Caco-2 (cell line): ENCODE data around the gene ABLIM2. TPM values are rescaled to one million over a fixed set of nuclear protein-coding genes. Genes with fewer than 3 reads are reported as not detected.
"Not testable (repeated sequence)": the region's sequence is repeated elsewhere in the genome, so short reads cannot be mapped to it uniquely, and the experiment has no call there.

Experiments
- BruUV-seq: library from RNA; stranded (reverse); fragments of 400-500 nt; replicated peaks from 2 replicates; lab custom pipeline; 2021; lab: Mats Ljungman, UMichigan
- CTCF ChIA-PET: fragments of 300-600 bp; sonication (Branson Sonifier 250); formaldehyde crosslinking; loops from one replicate; lab custom pipeline; 2022; ENCODE audit warnings: antibody characterized with exemption; lab: Charles Lee
- POLR2A ChIA-PET: fragments of 300-600 bp; sonication (Branson Sonifier 250); formaldehyde crosslinking; loops from one replicate; lab custom pipeline; 2022; ENCODE audit warnings: antibody characterized with exemption; lab: Charles Lee
- DNase-seq, 2 experiments: peaks; one replicate each; pipeline versions ENCODE4 v3.0.0 to v3.0.0-alpha.2; 2020 to 2022
- H3K27me3 ChIP-seq: replicated peaks from 2 replicates; pipeline ENCODE4 v1.6.0; 2011; ENCODE audit warnings: low read length; ENCODE audit not compliant: control insufficient read depth, insufficient read depth
- H3K36me3 ChIP-seq: 2 replicates; pipeline ENCODE4 v1.5.1; 2011; ENCODE audit warnings: low read length; ENCODE audit not compliant: control insufficient read depth, insufficient read depth
- H3K4me1 ChIP-seq: fragments of 250-450 bp; sonication (Bioruptor Pico); 2 replicates; pipeline ENCODE4 v1.5.1; 2020; ENCODE audit warnings: mild to moderate bottlenecking
- H3K4me3 ChIP-seq: 2 replicates; pipeline ENCODE4 v1.5.1; 2011; ENCODE audit warnings: low read depth, mild to moderate bottlenecking, control low read depth, low read length
- H3K9me3 ChIP-seq: fragments of 250-450 bp; sonication (Bioruptor Pico); 2 replicates; pipeline ENCODE4 v1.5.1; 2020; ENCODE audit warnings: mild to moderate bottlenecking, moderate library complexity
- H3K27ac Mint-ChIP-seq: one replicate; pipeline ENCODE4 v1.8.0; 2022; ENCODE audit warnings: mixed read lengths; ENCODE audit not compliant: unreplicated experiment
- H3K27me3 Mint-ChIP-seq: one replicate; pipeline ENCODE4 v1.8.0; 2022; ENCODE audit warnings: mixed read lengths; ENCODE audit not compliant: insufficient read depth, unreplicated experiment
- H3K36me3 Mint-ChIP-seq: one replicate; pipeline ENCODE4 v1.8.0; 2022; ENCODE audit warnings: mild to moderate bottlenecking, mixed read lengths; ENCODE audit not compliant: insufficient read depth, unreplicated experiment
- H3K4me1 Mint-ChIP-seq: one replicate; pipeline ENCODE4 v1.8.0; 2022; ENCODE audit warnings: low read depth, mixed read lengths; ENCODE audit not compliant: unreplicated experiment
- H3K4me3 Mint-ChIP-seq: one replicate; pipeline ENCODE4 v1.8.0; 2022; ENCODE audit warnings: mild to moderate bottlenecking, moderate library complexity, mixed read lengths; ENCODE audit not compliant: unreplicated experiment
- H3K9me3 Mint-ChIP-seq: one replicate; pipeline ENCODE4 v1.8.0; 2022; ENCODE audit warnings: mixed read lengths; ENCODE audit not compliant: unreplicated experiment
- intact Hi-C: fragments of 100-400 bp; cut with micrococcal nuclease; formaldehyde crosslinking; loops from one replicate; pipeline ENCODE4 v1.10.0; 2022; ENCODE audit not compliant: unreplicated experiment
- total RNA-seq: library from RNA; stranded (reverse); gene quantifications from 2 replicates; pipeline ENCODE4 v1.2.3, GENCODE V29; 2022
- TF ChIP-seq, protein P1 (sequence below), 2 experiments: fragments of 200-600 bp in 1 of 2; IDR thresholded peaks; 1 replicate in 1 of 2; 2 replicates in 1 of 2; pipeline versions ENCODE4 v1.5.1 to v1.8.0; 2011 to 2022; ENCODE audit warnings: antibody characterized with exemption in 1 of 2, control low read depth in 1 of 2, inconsistent platforms in 1 of 2, low read depth in 1 of 2, low read length in 1 of 2, mild to moderate bottlenecking in 1 of 2, moderate library complexity in 1 of 2; ENCODE audit not compliant: insufficient read depth in 1 of 2, severe bottlenecking in 1 of 2, unreplicated experiment in 1 of 2

ABLIM2 gene
- total RNA-seq, 1 experiment from 2014 or later = 0.23 TPM

- no peak for DNase-seq
- Mint-ChIP-seq H3K36me3 (no peaks in the 10 kb centered on the region), H3K27me3 (no peaks in the 10 kb centered on the region), H3K4me3 (no peak overlapping the region), H3K4me1 (peaks cover 10% of the 10 kb centered on the region), H3K27ac (no peak overlapping the region), H3K9me3 (no peaks in the 10 kb centered on the region)
- BruUV-seq = no TSS peak
- Histone ChIP-seq H3K36me3 (no peaks in the 10 kb centered on the region; the same call in 1 of the 2 replicates), H3K27me3 (no peaks in the 10 kb centered on the region), H3K9me3 (no peaks in the 10 kb centered on the region), H3K4me3 (no peak overlapping the region), H3K4me1 (no peaks in the 10 kb centered on the region)
- intact Hi-C loops = no loop called here
- ChIA-PET CTCF (no interaction called here), POLR2A (no interaction called here)
- TF ChIP-seq, protein P1, sequence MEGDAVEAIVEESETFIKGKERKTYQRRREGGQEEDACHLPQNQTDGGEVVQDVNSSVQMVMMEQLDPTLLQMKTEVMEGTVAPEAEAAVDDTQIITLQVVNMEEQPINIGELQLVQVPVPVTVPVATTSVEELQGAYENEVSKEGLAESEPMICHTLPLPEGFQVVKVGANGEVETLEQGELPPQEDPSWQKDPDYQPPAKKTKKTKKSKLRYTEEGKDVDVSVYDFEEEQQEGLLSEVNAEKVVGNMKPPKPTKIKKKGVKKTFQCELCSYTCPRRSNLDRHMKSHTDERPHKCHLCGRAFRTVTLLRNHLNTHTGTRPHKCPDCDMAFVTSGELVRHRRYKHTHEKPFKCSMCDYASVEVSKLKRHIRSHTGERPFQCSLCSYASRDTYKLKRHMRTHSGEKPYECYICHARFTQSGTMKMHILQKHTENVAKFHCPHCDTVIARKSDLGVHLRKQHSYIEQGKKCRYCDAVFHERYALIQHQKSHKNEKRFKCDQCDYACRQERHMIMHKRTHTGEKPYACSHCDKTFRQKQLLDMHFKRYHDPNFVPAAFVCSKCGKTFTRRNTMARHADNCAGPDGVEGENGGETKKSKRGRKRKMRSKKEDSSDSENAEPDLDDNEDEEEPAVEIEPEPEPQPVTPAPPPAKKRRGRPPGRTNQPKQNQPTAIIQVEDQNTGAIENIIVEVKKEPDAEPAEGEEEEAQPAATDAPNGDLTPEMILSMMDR (IDR thresholded peaks at IDR 0.05; ENCODE audit: insufficient read depth in 1 of 2, low read depth in 1 of 2, low read length in 1 of 2, severe bottlenecking in 1 of 2, unreplicated experiment in 1 of 2) = no peak
Measured at GRCh38 chr4:7924163-7924562, 234.4 kb downstream of the ABLIM2 start.

DNA sequence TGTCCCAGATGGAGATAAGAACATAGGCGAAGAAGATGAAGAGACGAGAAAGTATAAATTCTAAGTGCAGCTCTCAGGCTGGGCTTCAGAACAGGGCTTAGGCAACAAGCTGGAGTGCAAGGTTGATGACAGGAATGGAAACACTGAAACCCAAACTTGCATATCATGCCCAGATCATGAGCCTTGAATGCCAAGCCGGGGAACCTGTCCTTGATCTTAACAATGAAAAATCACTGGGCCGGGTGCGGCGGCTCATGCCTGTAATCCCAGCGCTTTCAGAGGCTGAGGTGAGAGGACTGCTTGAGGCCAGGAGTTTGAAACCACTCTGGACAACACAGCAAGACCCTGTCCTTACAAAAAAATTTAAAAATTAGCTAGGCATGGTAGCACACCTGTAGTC, 236.1 kb downstream of the ABLIM2 start:
- no peaks in the 10 kb centered on the region for H3K4me1 ChIP-seq
- no peaks in the 10 kb centered on the region for H3K27me3 ChIP-seq
- no peak overlapping the region for H3K4me3 Mint-ChIP-seq
- no peaks in the 10 kb centered on the region for H3K36me3 Mint-ChIP-seq
- H3K27ac Mint-ChIP-seq = peak overlapping the region; percentile 12
- H3K9me3 ChIP-seq = no peaks in the 10 kb centered on the region
- TF ChIP-seq, protein P1 (IDR thresholded peaks at IDR 0.05; ENCODE audit: insufficient read depth in 1 of 2, low read depth in 1 of 2, low read length in 1 of 2, severe bottlenecking in 1 of 2, unreplicated experiment in 1 of 2) = no peak
- no TSS peak for BruUV-seq
- no peak overlapping the region for H3K4me3 ChIP-seq
- intact Hi-C loops = no loop called here
- H3K27me3 Mint-ChIP-seq = no peaks in the 10 kb centered on the region
- ChIA-PET CTCF (no interaction called here), POLR2A (no interaction called here)
- H3K4me1 Mint-ChIP-seq = peaks cover 9% of the 10 kb centered on the region
- no peak for DNase-seq
- no peaks in the 10 kb centered on the region; the same call in 1 of the 2 replicates for H3K36me3 ChIP-seq
- H3K9me3 Mint-ChIP-seq = no peaks in the 10 kb centered on the region

DNA sequence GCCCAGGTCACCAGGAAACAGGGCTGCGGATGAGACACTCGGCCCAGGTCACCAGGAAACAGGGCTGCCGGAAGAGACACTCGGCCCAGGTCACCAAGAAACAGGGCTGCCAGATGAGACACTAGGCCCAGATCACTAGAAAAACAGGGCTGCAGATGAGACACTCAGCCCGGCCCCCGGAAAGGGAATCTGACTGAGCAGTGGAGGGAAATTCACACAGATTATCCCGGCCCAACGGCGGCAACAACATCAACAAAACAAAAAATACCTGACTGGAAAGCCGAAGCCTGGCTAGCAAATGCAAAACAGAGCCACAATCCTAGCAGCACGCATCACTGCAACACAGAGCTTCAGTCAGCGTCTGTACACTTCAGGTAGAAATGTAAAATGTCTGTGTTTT, 239.6 kb downstream of the ABLIM2 start:
- H3K9me3 Mint-ChIP-seq = no peaks in the 10 kb centered on the region
- no peaks in the 10 kb centered on the region for H3K9me3 ChIP-seq
- BruUV-seq = no TSS peak
- TF ChIP-seq, protein P1 (IDR thresholded peaks at IDR 0.05; ENCODE audit: insufficient read depth in 1 of 2, low read depth in 1 of 2, low read length in 1 of 2, severe bottlenecking in 1 of 2, unreplicated experiment in 1 of 2) = no peak
- no peaks in the 10 kb centered on the region for H3K36me3 ChIP-seq
- no peaks in the 10 kb centered on the region for H3K27me3 ChIP-seq
- intact Hi-C loops = no loop called here
- H3K27me3 Mint-ChIP-seq = no peaks in the 10 kb centered on the region
- H3K4me3 Mint-ChIP-seq = no peak overlapping the region
- no peaks in the 10 kb centered on the region for H3K4me1 ChIP-seq
- CTCF ChIA-PET = no interaction called here
- POLR2A ChIA-PET = no interaction called here
- peaks cover 6% of the 10 kb centered on the region for H3K36me3 Mint-ChIP-seq
- no peak overlapping the region for H3K27ac Mint-ChIP-seq
- DNase-seq = no peak
- peaks cover 4% of the 10 kb centered on the region for H3K4me1 Mint-ChIP-seq
- H3K4me3 ChIP-seq = no peak overlapping the region

DNA sequence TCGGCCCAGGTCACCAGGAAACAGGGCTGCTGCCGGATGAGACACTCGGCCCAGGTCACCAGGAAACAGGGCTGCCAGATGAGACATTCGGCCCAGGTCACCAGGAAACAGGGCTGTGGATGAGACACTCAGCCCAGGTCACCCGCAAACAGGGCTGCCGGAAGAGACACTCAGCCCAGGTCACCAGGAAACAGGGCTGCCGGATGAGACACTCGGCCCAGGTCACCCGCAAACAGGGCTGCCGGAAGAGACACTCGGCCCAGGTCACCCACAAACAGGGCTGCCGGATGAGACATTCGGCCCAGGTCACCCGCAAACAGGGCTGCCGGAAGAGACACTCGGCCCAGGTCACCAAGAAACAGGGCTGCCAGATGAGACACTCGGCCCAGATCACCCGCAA, 240.4 kb downstream of the ABLIM2 start:
- H3K4me1 Mint-ChIP-seq, H3K4me3 Mint-ChIP-seq, H3K4me3 ChIP-seq, H3K27me3 Mint-ChIP-seq, H3K36me3 Mint-ChIP-seq, POLR2A ChIA-PET, intact Hi-C loops, H3K9me3 ChIP-seq, H3K27ac Mint-ChIP-seq, DNase-seq, CTCF ChIA-PET, H3K27me3 ChIP-seq, BruUV-seq, H3K36me3 ChIP-seq, H3K4me1 ChIP-seq, H3K9me3 Mint-ChIP-seq: not testable (repeated sequence)
